Measurements from ENCODE around the gene PSME2.
A peak's percentile ranks its signal among the peaks of the same experiment; 100 is the strongest.

Gene PSME2

DNA sequence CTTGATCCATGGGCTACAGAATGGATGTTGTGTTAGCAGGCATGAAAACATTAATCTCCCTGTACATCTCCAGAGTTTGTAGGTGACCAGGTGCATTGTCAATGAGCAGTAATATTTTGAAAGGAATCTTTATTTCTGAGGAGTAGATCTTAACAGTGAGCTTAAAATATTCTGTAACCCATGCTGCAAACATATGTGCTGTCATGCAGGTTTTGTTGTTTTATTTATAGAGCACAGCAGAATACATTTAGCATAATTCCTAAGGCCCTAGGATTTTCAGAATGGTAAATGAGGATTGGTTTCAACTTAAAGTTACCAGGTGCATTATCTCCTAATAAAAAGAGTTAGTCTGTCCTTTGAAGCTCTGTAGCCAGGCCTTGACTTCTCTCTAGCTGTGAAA, 19.5 kb downstream of the PSME2 start:
- Histone ChIP-seq H3K36me3 (peaks cover 19 to 34% (median 21%) of the 10 kb centered on the region in 3 donors), H3K9me3 (no peaks in the 10 kb centered on the region), H3K4me1 (peaks cover 0 to 9% (median 0%) of the 10 kb centered on the region in 4 donors), H3K27ac (no peak overlapping the region), H3K4me3 (no peak overlapping the region), H3K27me3 (no peaks in the 10 kb centered on the region)
- no peak for DNase-seq
- no peak for TF ChIP-seq CTCF (IDR thresholded peaks at IDR 0.05)
- intact Hi-C loops (cut with DNase I; ENCODE audit: low total_unique reads) = no loop called here

- Histone ChIP-seq H3K4me1 (no peaks in the 10 kb centered on the region), H3K9me3 (no peaks in the 10 kb centered on the region), H3K36me3 (peaks cover 51 to 60% (median 53%) of the 10 kb centered on the region in 3 donors), H3K27ac (no peak overlapping the region), H3K4me3 (no peak overlapping the region), H3K27me3 (no peaks in the 10 kb centered on the region)
- TF ChIP-seq CTCF (IDR thresholded peaks at IDR 0.05) = no peak
- peak in 1 of 2 donors; percentile 41 for DNase-seq
- intact Hi-C loops (cut with DNase I; ENCODE audit: low total_unique reads) = no loop called here
These were observed 22.7 kb downstream of the PSME2 start for GRCh38 chr14:24123424-24124417.

GRCh38 chr14:24122898-24123297, 23.5 kb downstream of the PSME2 start:
- no peak for TF ChIP-seq CTCF (IDR thresholded peaks at IDR 0.05)
- peak in 1 of 2 donors; percentile 33 for DNase-seq
- intact Hi-C loops (cut with DNase I; ENCODE audit: low total_unique reads) = no loop called here
- H3K4me3 ChIP-seq = no peak overlapping the region
- no peaks in the 10 kb centered on the region for H3K27me3 ChIP-seq
- H3K4me1 ChIP-seq = no peaks in the 10 kb centered on the region
- no peaks in the 10 kb centered on the region for H3K9me3 ChIP-seq
- no peak overlapping the region for H3K27ac ChIP-seq
- peaks cover 59 to 68% (median 61%) of the 10 kb centered on the region in 3 donors for H3K36me3 ChIP-seq

GRCh38 chr14:24122416-24122815, 24.0 kb downstream of the PSME2 start:
- Histone ChIP-seq H3K4me3 (no peak overlapping the region), H3K36me3 (peaks cover 63 to 72% (median 64%) of the 10 kb centered on the region in 3 donors), H3K4me1 (peaks cover 0 to under 1% (median 0%) of the 10 kb centered on the region in 4 donors), H3K27ac (no peak overlapping the region), H3K27me3 (no peaks in the 10 kb centered on the region), H3K9me3 (no peaks in the 10 kb centered on the region)
- TF ChIP-seq CTCF (IDR thresholded peaks at IDR 0.05) = no peak
- DNase-seq = no peak
- intact Hi-C loops (cut with DNase I; ENCODE audit: low total_unique reads) = no loop called here

DNA sequence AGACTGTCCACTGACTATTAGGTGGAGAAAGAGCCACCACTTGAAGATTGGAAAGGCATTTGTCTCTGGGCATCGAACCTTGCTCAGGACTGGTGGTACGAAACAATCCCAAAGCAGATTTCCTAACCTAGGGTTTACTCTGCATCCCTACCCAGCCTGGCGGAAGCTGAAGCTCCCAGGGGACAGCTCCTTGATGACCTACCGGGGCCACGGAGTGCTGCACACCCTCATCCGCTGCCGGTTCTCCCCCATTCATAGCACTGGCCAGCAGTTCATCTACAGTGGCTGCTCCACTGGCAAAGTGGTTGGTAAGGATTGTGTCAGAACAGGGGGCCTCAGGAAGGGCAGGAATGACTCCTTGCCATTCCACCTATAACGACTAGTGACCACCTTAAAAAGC, 25.2 kb downstream of the PSME2 start:
- H3K9me3 ChIP-seq = no peaks in the 10 kb centered on the region
- no peak for DNase-seq
- intact Hi-C loops (cut with DNase I; ENCODE audit: low total_unique reads) = no loop called here
- peaks cover 67 to 78% (median 75%) of the 10 kb centered on the region in 3 donors for H3K36me3 ChIP-seq
- no peak overlapping the region for H3K27ac ChIP-seq
- peaks cover 0 to 13% (median 6%) of the 10 kb centered on the region in 4 donors for H3K4me1 ChIP-seq
- no peaks in the 10 kb centered on the region for H3K27me3 ChIP-seq
- H3K4me3 ChIP-seq = no peak overlapping the region
- no peak for TF ChIP-seq CTCF (IDR thresholded peaks at IDR 0.05)
